Panc1 (cell line): ENCODE data around the gene MAP3K14. TPM values are rescaled to one million over a fixed set of nuclear protein-coding genes. Genes with fewer than 3 reads are reported as not detected.
A peak's percentile ranks its signal among the peaks of the same experiment; 100 is the strongest.

ENCODE experiments used
- ATAC-seq: fragments of 200-7000 bp; cut with Tn5 transposase; 2 replicates; pipeline ENCODE4 v1.9.1; 2020; ENCODE audit warnings: mild to moderate bottlenecking, moderate library complexity
- BruUV-seq: library from RNA; stranded (reverse); fragments of 400-500 nt; replicated peaks from 2 replicates; lab custom pipeline; 2021; lab: Mats Ljungman, UMichigan
- CTCF ChIA-PET: fragments of 300-600 bp; sonication (Branson Sonifier 250); formaldehyde crosslinking; loops from one replicate; lab custom pipeline; 2022; ENCODE audit warnings: antibody characterized with exemption; lab: Charles Lee
- POLR2A ChIA-PET: fragments of 300-600 bp; sonication (Branson Sonifier 250); formaldehyde crosslinking; loops from one replicate; lab custom pipeline; 2022; ENCODE audit warnings: antibody characterized with exemption; lab: Charles Lee
- DNase-seq: peaks from one replicate; pipeline ENCODE4 v3.0.0-alpha.2; 2010; ENCODE audit warnings: low read depth, low spot score
- H3K27ac ChIP-seq: 2 replicates; pipeline ENCODE4 v1.5.1; 2011; ENCODE audit warnings: mild to moderate bottlenecking, low read length, inconsistent platforms
- H3K27me3 ChIP-seq: fragments of 200-500 bp; sonication (Bioruptor generic); 2 replicates; pipeline ENCODE4 v1.6.0; 2014; ENCODE audit warnings: low read length, inconsistent platforms; ENCODE audit not compliant: control insufficient read depth, insufficient read depth
- H3K36me3 ChIP-seq: fragments of 200-500 bp; sonication (Bioruptor generic); 2 replicates; pipeline ENCODE4 v1.5.1; 2014; ENCODE audit warnings: inconsistent platforms, mild to moderate bottlenecking, low read length, moderate library complexity; ENCODE audit not compliant: control insufficient read depth, insufficient read depth
- H3K4me1 ChIP-seq: 2 replicates; pipeline ENCODE4 v1.5.1; 2011; ENCODE audit warnings: inconsistent platforms, mild to moderate bottlenecking, low read length, moderate library complexity; ENCODE audit not compliant: control insufficient read depth, insufficient read depth
- H3K4me3 ChIP-seq, 2 experiments: 2 replicates each; pipeline ENCODE4 v1.5.1; 2011 to 2012; ENCODE audit warnings: low read depth in 2 of 2, low read length in 2 of 2, mild to moderate bottlenecking in 2 of 2, inconsistent platforms in 1 of 2, moderate library complexity in 1 of 2
- H3K9me3 ChIP-seq: fragments of 200-500 bp; sonication (Bioruptor generic); 2 replicates; pipeline ENCODE4 v1.5.1; 2014; ENCODE audit warnings: low read depth, mild to moderate bottlenecking, inconsistent platforms, low read length, moderate library complexity; ENCODE audit not compliant: control insufficient read depth, insufficient read depth
- CTCF ChIP-seq: fragments of 450-650 bp; IDR thresholded peaks from 2 replicates; pipeline ENCODE4 v1.5.1; 2017; ENCODE audit warnings: mild to moderate bottlenecking
- POLR2AphosphoS5 ChIP-seq: IDR thresholded peaks from 2 replicates; pipeline ENCODE4 v1.6.1; 2012; ENCODE audit warnings: mild to moderate bottlenecking, low read depth, low read length, moderate library complexity
- REST ChIP-seq, 2 experiments: IDR thresholded peaks; 2 replicates each; pipeline ENCODE4 v1.6.1; 2011 to 2012; ENCODE audit warnings: low read depth in 2 of 2, control low read depth in 1 of 2, low read length in 1 of 2, mild to moderate bottlenecking in 1 of 2, moderate library complexity in 1 of 2; ENCODE audit not compliant: insufficient read depth in 1 of 2
- SIN3A ChIP-seq: IDR thresholded peaks from 2 replicates; pipeline ENCODE4 v1.6.1; 2012; ENCODE audit warnings: low read depth, mild to moderate bottlenecking, low read length, moderate library complexity, borderline replicate concordance; ENCODE audit not compliant: insufficient read depth
- TCF7L2 ChIP-seq: IDR thresholded peaks from 2 replicates; pipeline ENCODE4 v1.6.1; 2011; ENCODE audit warnings: mild to moderate bottlenecking, low read depth, low read length, inconsistent platforms
- in situ Hi-C: cut with HindIII; loops from 2 replicates; pipeline ENCODE4 v1.10.0; 2016; ENCODE audit warnings: low sequenced_read_pairs, low pct_unique_long_range_greater_than_20kb
- intact Hi-C: fragments of 100-400 bp; cut with micrococcal nuclease; formaldehyde crosslinking; loops from one replicate; pipeline ENCODE4 v1.10.0; 2022; ENCODE audit not compliant: unreplicated experiment
- total RNA-seq: library from RNA; stranded (reverse); gene quantifications from one replicate; pipeline ENCODE4 v1.2.1, GENCODE V29; 2021; ENCODE audit not compliant: unreplicated experiment

MAP3K14 gene
- total RNA-seq, 1 experiment from 2014 or later: 80.8 TPM

DNA sequence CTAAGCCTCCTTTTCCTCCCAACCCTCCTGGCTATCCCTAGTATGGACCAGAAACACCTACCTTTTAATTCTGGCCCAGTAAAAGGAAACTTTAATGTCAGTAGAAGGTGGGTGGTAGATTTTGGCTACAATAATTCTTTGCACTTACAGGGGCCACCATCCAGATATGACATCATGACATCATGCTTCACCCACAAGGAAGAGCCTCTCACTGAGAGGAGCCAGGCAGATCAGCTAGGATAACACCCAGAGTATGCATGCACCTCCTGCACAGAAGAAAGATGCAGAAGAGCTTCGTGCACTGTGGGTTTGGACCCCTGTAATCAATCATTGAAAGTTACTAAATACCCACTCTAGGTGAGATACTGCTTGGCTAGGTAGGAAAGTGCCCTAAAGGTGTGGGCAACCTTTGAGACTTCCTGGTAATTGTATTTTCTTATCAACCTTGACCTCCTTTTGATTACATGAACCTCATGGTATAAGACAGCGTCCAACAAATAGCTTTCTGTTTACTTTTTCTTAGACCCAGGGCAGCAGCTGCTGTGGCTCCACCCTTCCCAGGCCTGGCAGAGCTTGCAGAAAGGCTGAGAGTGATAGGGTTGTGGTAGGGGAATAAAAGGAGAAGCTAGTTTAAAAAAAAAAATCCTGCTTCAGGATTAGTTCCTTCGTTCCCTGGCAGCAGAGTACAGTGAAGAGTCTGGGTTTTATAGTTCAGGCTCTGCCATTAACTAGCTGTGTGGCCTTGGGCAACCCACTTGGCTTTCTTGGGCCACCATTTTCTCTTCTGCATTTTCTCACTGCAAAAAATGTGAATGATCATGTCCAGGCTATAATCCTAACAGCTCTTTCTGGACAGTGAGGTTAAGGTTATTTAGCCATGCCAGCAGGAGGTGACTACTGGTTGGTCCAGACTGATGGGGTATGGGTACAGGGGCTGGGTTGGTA lies 6.2 kb downstream of the MAP3K14 start:
- Histone ChIP-seq H3K4me1 (peaks cover 71% of the 10 kb centered on the region), H3K4me3 (no peak overlapping the region), H3K27ac (peak overlapping the region; percentile 98), H3K36me3 (peaks cover 6% of the 10 kb centered on the region; the same call in 1 of the 2 replicates), H3K27me3 (no peaks in the 10 kb centered on the region), H3K9me3 (no peaks in the 10 kb centered on the region)
- CTCF ChIA-PET: no interaction called here
- intact Hi-C loops (no loop called here), in situ Hi-C loops (no loop called here)
- no TSS peak for BruUV-seq
- no peak for ATAC-seq
- no peak for DNase-seq
- POLR2A ChIA-PET: interaction anchor here (0.8 kb wide), 1 partner anchor 18 kb away, joined by 3 read pairs; no protein-coding TSS in a partner anchor
- TF ChIP-seq TCF7L2 (no peak), CTCF (no peak), POLR2AphosphoS5 (no peak), REST (IDR thresholded peaks at IDR 0.05; ENCODE audit: insufficient read depth in 1 of 2, low read depth in 2 of 2, low read length in 1 of 2) (no peak), SIN3A (no peak)

DNA sequence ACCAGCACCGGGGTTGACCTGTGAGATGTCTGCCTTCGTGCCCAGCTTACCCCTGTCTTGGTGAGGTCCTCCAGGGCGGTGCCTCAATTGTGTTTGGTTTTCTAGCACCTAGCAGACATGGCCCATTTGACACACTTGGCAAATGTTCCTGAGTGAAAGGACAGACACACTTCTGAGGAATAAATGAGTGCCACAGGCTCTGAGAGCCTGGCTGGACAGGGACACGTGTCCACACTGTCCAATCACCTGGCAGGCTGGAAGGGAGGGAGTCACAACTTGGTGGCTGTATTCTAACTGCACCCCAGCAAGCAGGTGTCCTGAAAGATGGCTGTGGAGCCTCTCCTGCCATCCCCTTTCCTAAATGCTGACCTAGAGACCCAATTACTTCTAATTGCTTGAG lies 7.4 kb downstream of the MAP3K14 start:
- in situ Hi-C loops (no loop called here), intact Hi-C loops (no loop called here)
- Histone ChIP-seq H3K27ac (peak overlapping the region; percentile 58), H3K27me3 (no peaks in the 10 kb centered on the region), H3K4me3 (no peak overlapping the region), H3K9me3 (no peaks in the 10 kb centered on the region), H3K4me1 (peaks cover 79% of the 10 kb centered on the region), H3K36me3 (peaks cover 9% of the 10 kb centered on the region; the same call in 1 of the 2 replicates)
- TF ChIP-seq CTCF (no peak), POLR2AphosphoS5 (no peak), REST (IDR thresholded peaks at IDR 0.05; ENCODE audit: insufficient read depth in 1 of 2, low read depth in 2 of 2, low read length in 1 of 2) (no peak), SIN3A (no peak), TCF7L2 (no peak)
- ChIA-PET POLR2A (no interaction called here), CTCF (interaction anchor here (0.6 kb wide), 1 partner anchor 67 kb away, joined by 3 read pairs; no protein-coding TSS in a partner anchor)
- ATAC-seq (no peak), DNase-seq (no peak)
- BruUV-seq: no TSS peak
